GM12872 (cell line): ENCODE results near the gene PDE6H.
A peak's percentile ranks its signal among the peaks of the same experiment; 100 is the strongest.

Source experiments
- TF ChIP-seq, protein P1 (sequence below): IDR thresholded peaks from 3 replicates; pipeline ENCODE4 v1.5.1; 2011; ENCODE audit warnings: low read depth, mild to moderate bottlenecking, low read length, moderate library complexity; ENCODE audit not compliant: insufficient read depth

The PDE6H gene

DNA sequence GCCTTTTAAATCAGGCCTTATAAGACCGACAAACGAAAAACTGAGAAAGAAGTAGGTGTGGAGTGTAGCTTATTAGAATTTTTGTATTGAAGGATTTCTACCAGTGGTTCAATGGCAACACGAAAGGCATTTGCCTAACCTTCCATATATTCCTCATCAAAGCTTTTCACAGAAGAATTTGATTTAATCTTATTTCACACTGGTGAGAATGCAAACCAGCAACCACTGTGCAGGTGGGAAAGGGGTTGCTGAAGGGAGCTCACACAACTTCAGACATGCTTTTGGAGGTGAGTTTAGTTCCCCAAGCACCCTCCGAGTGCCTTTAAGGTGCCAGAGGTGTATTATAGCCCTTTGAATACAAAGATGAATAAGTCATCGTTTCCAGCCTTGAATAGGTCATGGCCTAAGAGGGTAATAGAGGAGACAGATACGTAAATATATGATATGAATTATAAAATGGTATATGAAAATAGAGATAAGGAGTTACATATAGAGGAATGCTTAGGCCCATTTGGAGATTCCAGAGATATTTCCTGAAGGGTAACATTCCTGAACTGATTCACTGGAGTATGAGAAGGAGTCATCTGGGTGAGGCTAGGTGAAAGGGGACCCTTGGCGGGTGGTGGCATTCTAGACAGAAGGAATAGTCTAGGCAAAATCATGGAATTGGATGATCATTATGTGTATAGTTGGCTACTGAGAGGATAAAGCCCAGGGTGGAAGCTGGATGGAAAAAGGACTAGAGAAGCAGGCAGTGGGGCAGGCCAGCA is 40.9 kb upstream of the PDE6H start:
- TF ChIP-seq, protein P1, sequence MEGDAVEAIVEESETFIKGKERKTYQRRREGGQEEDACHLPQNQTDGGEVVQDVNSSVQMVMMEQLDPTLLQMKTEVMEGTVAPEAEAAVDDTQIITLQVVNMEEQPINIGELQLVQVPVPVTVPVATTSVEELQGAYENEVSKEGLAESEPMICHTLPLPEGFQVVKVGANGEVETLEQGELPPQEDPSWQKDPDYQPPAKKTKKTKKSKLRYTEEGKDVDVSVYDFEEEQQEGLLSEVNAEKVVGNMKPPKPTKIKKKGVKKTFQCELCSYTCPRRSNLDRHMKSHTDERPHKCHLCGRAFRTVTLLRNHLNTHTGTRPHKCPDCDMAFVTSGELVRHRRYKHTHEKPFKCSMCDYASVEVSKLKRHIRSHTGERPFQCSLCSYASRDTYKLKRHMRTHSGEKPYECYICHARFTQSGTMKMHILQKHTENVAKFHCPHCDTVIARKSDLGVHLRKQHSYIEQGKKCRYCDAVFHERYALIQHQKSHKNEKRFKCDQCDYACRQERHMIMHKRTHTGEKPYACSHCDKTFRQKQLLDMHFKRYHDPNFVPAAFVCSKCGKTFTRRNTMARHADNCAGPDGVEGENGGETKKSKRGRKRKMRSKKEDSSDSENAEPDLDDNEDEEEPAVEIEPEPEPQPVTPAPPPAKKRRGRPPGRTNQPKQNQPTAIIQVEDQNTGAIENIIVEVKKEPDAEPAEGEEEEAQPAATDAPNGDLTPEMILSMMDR, result no peak

DNA sequence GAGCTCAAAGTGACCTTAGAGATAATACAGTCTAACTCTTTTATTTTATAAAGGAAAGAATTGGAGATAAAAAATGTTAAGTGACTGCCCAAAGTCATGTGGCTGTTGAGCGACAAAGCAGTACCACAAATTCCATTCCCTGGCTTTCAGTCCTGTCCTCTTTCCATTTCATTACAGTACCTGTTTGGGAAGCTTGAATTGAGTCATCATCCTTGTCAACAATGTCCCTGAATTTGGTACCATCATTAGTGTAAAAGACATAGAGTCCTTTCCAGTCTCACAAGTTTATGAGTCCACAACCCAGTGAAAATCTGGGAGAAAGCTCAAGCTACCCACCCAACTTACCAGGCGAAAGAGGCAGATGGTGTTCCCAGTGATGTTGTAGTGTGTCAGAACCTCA is 38.3 kb upstream of the PDE6H start:
- TF ChIP-seq, protein P1, result no peak

DNA sequence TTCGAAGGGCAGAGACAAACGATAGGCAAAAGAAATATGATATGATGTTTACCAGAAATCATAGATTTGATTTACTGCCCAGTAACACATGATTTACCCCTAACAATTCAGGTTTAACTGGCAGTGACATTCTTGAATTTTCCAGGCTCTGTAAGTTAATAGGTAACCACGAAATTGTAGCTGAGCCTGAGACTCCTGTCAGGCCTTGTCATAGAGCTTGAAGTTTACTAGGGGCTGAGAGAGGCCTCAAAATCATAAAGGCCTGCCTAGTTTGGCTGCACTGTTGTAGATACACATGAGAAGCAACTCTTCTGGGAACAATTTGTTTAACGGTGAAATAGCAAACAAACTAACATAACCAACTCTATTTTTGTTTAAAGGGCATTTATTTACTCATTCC is 37.8 kb upstream of the PDE6H start:
- TF ChIP-seq, protein P1, result no peak

DNA sequence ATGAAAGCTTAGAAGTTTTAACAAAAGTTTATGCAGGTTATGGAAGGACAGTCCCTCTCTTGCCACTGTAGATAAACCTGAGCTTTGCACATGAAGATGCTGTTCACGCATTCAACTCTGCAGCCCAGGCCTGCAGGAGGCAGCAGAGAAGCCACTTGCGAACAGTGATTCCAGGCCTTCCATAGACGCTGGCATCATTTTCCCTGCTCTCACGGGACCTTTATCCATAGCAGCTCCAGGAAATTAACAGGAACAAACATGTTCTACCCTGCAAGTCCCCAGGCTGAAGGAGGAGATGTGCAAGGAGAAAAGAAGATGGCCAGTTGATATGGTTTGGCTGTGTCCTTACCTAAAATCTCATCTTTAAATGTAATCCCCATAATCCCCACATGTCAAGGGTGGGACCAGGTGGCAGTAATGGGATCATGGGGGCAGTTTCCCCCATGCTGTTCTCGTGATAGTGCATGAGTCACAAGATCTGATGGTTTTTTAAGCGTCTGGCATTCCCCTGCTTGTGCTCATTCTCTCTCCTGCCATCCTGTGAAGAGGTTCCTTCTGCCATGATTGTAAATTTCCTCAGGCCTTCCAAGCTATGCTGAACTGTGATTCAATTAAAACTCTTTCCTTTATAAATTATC is 36.5 kb upstream of the PDE6H start:
- TF ChIP-seq, protein P1, result no peak

DNA sequence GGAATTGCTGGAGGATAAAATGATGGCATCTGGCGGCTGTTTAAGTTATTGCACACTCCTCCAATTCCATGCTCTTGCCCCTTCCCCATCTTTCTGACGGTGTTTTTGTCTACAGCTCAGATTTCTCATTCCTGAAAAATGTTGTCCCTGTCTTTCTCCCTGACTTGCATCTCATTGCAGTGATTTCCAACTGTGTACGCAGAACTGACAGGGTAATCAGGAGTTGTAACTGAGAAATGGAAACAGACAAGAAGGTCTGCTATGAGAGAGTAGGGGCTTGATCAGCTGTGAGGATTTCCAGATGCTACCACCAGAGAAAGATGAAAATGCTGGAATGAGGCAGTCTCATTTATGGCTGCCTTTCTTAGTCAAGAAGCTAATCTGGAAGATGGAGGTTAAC is 35.8 kb upstream of the PDE6H start:
- TF ChIP-seq, protein P1, result no peak

DNA sequence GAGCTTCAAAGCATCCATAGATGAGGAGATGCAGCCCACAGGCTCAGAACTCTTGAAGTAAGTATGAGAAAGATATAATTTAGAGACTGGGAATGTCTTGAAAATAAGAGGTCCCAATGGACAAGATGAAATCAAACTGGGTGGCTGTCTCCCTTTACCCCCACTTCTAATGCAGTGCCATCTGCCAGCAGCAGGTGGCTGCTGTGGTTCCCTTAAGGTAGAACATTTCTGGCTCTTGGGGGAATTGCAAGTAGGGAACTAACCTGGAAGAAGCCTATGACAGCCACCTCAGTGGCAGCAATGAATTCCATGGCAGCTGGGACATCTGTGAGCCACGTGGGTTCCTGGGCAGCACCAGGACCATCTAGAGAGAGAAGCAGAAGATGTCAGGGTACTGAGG is 35.2 kb upstream of the PDE6H start:
- TF ChIP-seq, protein P1, result peak; percentile 59; the same call in 2 of the 3 replicates

DNA sequence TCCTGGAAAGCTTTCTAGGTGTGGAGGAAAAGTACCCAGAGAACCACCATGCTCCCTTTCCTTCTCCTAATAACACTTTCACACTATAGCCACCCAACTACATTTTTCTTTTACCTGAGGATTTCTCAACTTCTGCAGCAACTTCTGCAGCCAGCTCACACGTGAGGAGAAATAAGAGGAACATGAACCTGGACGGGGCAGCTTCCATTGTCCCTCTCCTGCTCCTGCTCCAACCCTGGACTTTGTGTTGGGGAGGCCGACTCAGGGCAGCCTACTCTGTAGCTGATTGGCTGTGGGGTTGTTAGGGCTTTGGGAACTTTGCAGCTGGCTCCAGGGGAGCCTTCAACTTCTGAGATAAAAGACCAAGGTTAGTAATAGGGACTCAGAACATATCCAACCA is 34.5 kb upstream of the PDE6H start, which contains the start of gene ERP27:
ERP27 (minus strand) TSS at position 237 of the 400 bp plus-strand sequence; CDS start at position 208, 29 bp downstream.
- TF ChIP-seq, protein P1, result no peak
